ENCODE data around the gene FYB1.

- TF ChIP-seq CTCF (conservative IDR thresholded peaks at IDR 0.05; ENCODE audit: low read depth, low read length), result no peak
- no peak for TF ChIP-seq EZH2 (IDR thresholded peaks at IDR 0.05; ENCODE audit: low read length, unreplicated experiment)
- no peak for TF ChIP-seq EZH2phosphoT487 (IDR thresholded peaks at IDR 0.05; ENCODE audit: borderline replicate concordance, low read length)
Measured at GRCh38 chr5:39121315-39121714, 98.0 kb downstream of the FYB1 start.

Measured in PC-3 (cell line).